HG02571 (cell line): ENCODE measurements around the gene ATP5PD.

Source experiments
- ATAC-seq: cut with Tn5 transposase; IDR thresholded peaks from one replicate; pipeline ENCODE4 v1.9.1; 2021; ENCODE audit warnings: mild to moderate bottlenecking, moderate library complexity; ENCODE audit not compliant: unreplicated experiment

ATP5PD gene

DNA sequence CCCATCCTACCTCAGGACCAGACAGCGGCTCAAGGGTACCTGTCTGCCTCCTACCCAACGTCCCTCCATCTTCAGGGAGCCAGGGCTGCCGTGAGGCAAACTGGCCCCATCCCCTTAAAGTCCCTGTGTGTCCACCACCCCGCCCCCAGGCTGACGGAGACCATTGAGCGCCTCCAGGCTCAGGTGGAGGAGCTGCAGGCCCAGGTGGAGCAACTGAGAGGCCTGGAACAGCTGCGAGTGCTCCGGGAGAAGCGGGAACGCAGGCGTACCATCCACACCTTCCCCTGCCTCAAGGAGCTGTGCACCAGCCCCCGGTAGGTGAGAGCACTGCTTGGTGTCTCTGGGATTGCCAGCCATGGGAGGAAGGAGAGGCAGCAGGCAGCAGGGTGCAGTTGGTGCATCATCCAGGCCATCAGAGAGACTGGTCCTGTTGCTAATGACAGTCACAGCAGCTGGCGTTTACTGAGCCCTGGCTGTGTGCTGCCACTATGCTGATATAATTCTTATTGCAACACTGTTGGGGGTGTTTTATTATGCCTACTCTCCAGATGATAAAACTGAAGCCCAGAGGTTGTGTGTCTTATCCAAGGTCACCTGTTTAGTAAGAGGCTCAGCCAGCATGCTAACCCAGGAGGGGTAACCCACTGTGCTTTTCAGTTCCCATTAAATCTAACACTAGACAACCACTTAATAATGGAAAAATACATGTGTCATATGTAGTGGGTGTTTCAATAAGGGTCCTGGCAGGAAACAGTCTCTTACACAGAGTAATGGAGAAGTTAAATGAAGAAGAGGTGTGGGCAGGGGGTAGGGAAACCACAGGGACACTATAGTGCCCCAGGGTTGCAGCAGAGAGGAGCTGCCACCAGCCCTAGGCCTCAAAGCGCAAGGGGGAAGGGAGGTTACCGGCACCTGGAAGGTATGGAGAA, 44.6 kb downstream of the ATP5PD start:
- ATAC-seq = no peak

DNA sequence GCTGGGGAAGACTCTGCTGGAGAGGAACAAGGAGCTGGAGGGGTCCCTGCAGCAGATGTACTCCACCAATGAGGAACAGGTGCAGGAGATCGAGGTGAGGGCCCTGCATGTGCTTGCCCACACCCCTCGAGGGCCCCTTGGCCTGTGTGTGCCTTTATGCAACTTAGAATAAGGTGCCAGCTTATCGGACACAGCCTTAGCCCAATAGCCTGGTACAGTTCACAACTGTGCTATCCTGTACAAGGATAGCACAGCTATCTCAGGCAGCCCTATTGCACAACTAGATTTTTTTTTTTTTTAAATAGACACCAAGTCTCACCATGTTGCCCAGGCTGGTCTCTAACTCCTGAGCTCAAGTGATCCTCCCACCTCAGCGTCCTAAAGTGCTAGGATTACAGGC, 47.2 kb downstream of the ATP5PD start:
- ATAC-seq = no peak

DNA sequence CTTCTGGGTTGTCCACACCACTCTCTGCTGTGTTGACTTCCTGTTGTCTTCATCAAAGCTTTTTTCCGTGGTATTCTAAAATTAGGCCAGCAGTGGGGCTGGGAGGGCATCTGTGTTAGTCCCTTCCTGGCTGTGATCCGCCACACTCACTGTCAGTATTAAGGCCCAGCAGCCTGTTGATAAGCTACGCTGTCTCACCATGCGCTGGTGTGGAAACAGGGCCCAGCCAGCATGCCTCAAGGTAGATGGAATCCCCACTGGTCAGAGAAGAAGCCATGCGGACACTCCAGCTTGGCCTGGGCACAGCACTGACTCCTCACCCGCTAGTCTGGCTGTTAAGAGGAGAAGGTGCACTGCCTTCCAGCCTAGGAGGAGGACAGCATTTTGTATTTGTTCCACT, 48.0 kb downstream of the ATP5PD start:
- ATAC-seq = no peak

DNA sequence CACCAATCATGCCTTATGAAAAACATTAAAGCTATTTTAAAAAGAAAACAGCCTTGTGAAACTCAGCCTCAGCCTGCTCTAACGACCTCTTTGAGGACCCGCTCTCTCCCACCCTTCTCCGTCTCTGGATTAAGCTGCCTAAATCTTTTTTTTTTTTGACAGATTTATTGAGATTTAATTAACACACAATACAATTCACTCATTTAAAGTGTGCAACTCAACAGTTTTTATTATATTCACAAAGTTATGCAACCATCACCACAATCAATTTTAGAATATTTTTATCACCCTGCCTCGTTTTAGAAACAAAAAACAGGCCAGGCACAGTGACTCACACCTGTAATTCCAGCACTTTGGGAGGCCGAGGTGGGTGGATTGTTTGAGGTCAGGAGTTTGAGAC, 50.9 kb downstream of the ATP5PD start:
- ATAC-seq = no peak

DNA sequence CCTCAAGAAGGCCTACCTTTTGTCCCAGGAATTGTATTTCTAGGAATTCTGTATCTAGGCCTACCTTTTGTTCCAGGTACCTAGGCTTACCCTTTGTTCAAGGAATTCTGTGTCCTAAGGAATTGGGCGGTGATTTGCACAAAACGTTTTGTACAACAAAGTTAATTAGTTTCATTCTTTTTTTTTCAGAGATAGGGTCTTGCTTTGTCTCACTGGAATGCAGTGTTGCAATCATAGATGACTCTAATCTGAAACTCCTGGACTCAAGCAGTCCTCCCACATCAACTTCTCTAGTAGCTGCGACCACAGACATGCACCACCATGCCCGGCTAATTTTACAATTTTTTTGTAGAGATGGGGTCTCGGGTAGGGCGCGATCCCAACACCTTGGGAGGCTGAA, 52.3 kb downstream of the ATP5PD start:
- no peak for ATAC-seq

- no peak for ATAC-seq
These were observed 54.5 kb downstream of the ATP5PD start for GRCh38 chr17:74992223-74992622.

DNA sequence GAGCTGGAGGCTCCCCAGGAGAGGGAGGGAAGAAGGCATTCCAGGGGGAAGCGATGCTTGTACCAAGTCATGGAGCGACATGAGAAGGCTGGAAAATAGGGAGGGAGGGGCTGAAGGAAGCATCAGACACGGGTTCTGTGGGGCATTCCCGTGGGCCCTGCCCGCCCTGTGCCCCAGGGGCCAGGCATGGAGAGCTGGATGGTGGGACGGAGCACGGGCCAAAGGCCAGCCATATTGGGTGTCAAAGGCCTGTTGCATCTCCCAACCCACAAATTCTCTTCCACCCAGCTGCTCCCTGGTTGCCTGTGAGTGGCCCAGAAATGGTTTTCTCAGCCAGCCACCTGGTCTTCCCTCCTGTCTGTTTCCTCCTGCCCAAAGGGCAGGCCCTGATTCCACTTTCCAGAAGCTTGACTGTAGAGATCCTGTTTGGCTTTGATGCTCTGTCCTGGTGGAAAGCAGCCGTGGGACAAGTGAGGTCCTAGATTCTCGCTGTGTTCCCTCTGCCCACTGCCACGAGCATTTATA, 56.1 kb downstream of the ATP5PD start:
- no peak for ATAC-seq
